Activated CD4-positive, CD25-positive, alpha-beta regulatory T cell treated with anti-CD3 and anti-CD28 coated beads, Interleukin-2, amount 50 U/mL, for 16 hours (primary cell): ENCODE measurements around the gene DET1.
"Not testable (repeated sequence)": the region's sequence is repeated elsewhere in the genome, so short reads cannot be mapped to it uniquely, and the experiment has no call there.

Experiments used
- DNase-seq: peaks from one replicate; pipeline ENCODE4 v3.0.0-alpha.2; 2020; ENCODE audit warnings: low read depth, low spot score

DET1 gene

GRCh38 chr15:88546248-88547129 lies at the start of gene DET1:
TSS of gene DET1 (minus strand) at chr15:88546681. CDS start at chr15:88531705, 14,976 bp downstream.
- peak; percentile 91 for DNase-seq

DNA sequence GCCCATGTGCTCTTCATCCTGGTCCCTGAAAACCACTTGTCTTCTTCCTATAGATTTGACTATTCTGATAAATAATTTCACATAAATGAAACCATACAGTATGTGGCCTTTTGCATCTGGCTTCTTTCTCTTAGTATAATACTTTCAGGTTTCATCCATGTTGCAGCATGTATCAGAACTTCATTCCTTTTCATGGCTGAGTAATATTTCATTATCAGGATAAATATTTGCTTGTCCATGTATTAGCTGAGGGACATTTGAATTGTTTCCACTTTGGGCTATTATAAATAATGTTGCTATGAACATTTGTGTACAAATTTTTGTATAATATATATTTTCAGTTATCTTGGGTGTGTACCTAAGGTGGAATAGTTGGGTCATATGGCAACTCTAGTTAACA lies 44.9 kb upstream of the DET1 start:
- DNase-seq = no peak

DNA sequence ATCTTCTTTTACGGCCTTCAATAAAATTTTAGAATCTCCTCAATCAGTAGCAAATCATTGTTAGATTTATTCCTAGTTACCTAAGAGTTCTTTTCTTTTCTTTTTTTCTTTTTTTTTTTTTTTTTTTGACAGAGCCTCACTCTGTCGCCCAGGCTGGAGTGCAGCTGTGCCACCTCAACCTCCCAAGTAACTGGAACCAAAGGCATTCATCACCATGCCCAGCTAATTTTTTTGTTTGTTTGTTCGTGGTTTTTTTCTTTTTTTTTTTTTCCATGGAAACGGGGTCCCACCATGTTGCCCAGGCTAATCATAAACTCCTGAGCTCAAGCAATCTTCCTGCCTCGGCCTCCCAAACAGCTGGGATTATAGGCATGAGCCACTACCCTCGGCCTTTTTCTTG lies 44.3 kb upstream of the DET1 start:
- no peak for DNase-seq

- DNase-seq = no peak
These were observed 40.1 kb upstream of the DET1 start for GRCh38 chr15:88586401-88587162.

DNA sequence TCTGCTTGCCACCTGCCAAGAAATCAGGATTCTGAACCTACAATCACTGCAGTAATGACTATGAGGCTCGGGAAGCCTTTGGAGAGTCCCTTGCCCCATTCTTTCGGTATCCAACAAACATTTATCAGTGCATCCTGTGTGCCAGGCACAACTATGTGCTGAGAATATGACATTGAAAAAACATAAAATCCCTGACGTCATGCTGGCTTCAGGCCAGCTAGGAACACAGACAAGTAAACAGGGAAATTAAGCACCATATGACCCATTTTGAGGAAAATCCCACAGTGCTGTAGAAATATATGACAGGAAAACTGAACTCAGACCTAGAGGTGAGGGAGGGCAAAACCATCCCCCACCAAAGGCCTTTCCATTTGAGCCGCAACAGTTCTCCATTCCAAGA lies 34.1 kb upstream of the DET1 start:
- no peak for DNase-seq

GRCh38 chr15:88579322-88579721 lies 32.8 kb upstream of the DET1 start:
- DNase-seq = no peak

DNA sequence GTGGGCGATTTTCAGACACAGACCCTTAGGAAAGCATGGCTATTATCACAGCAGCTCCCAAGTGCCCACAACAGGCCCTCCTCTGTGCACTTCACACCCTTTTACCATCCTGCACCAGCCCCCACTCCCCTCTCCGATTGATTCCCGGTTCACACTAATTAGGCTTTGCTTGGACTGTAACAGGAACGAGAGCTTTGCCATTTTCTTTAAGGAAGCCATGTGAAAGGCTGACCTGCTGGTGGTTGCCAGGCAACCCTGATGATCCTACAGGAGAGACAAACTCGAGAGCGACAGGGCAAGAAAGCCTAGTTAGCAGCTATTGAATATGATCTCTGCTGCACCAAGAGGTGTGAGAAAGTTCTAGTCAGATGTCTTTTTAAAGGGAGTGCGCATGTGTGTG lies 28.2 kb upstream of the DET1 start:
- no peak for DNase-seq

DNA sequence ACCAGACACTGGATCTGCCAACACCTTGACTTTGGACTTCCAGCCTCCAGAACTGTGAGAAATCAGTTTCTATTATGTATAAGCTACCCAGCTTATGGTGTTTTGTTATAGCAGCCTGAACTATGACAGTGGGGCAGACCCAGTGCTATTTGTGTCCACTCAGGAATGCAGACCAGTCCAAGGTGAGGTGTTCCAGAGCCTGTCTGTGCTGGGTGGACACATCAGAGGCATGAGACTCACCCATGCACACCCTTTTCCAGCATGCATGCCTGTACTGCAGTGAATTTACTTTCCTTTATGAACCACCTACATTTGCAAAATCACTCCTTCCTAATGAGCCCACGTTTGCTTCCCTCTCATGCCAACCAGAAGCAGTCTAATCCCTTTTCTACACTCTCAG lies 27.6 kb upstream of the DET1 start:
- DNase-seq = no peak

- DNase-seq = no peak
These were observed 25.4 kb upstream of the DET1 start for GRCh38 chr15:88571852-88572259.

- no peak for DNase-seq
These were observed 24.8 kb upstream of the DET1 start for GRCh38 chr15:88571153-88571851.

- no peak for DNase-seq
These were observed 22.1 kb upstream of the DET1 start for GRCh38 chr15:88568589-88568988.

DNA sequence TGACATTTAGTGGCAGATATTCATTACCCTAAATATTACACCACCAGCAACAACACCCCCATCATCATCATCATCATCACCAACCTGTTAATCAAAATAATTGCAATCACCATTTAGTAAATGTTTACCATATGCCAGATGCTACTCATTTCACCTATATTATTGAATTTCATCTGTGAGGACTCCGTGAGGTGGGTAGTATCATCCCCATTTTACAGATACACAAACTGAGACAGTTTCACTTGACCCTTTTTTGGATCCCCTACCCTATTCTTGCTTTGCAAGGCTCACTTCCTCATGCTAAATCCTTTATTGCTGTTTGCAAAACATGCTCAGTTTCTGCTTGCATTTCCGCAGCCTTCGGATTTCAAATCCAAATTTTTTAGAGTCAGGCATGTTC lies 18.3 kb upstream of the DET1 start:
- DNase-seq = no peak

GRCh38 chr15:88563638-88564037 lies 17.2 kb upstream of the DET1 start:
- DNase-seq = no peak

GRCh38 chr15:88559565-88559964 lies 13.1 kb upstream of the DET1 start:
- not testable (repeated sequence) for DNase-seq

GRCh38 chr15:88558026-88558425 lies 11.5 kb upstream of the DET1 start:
- DNase-seq = not testable (repeated sequence)

DNA sequence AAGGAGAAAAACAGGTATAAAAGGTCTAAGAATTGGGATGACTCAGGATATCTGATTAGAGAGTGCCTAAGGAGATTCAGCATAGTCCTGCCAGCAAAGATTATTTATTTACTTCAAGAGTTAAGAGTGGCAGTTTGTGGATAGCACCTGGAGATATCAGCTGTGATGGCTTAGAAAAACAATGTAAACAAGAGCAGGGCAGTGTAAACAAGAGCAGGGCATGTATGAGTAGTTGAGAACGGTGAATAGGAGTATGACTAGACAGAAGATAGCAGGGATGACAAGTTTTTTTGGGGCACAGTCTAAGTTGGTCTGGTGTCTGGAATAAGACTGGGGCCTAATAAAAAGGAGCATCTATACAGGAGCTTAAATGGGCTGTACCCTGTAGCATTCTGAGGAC lies 1.5 kb upstream of the DET1 start:
- not testable (repeated sequence) for DNase-seq

- not testable (repeated sequence) for DNase-seq
These were observed 768 bp downstream of the DET1 start for GRCh38 chr15:88545578-88546247.

DNA sequence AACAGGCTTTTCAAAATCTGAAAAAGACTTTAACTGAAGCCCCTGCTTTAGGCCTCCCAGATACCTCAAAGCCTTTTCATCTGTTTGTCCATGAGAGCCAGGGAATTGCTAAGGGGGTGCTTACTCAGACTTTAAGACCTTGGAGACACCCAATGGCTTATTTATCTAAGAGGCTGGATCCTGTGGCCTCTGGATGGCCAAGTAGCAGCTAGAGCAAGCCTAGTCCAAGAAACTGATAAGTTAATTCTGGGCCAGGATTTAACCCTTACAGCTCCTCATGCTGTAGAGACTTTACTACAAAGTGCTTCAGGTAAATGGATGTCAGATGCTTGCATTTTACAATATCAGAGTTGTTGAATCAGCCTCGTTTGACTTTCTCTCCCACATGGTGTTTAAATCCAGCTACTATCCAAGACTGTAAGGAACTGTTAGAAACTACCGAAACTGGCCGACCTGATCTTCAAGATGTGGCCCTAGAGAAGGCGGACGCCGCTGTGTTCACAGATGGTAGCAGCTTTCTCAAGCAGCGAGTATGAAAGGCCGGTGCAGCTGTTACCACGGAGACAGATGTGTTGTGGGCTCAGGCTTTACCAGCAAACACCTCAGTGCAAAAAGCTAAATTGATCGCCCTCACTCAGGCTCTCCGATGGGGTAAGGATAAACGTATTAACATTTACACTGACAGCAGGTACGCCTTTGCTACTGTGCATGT lies 3.3 kb downstream of the DET1 start:
- no peak for DNase-seq

GRCh38 chr15:88542342-88542733 lies 4.1 kb downstream of the DET1 start:
- no peak for DNase-seq

- DNase-seq = no peak
These were observed 4.7 kb downstream of the DET1 start for GRCh38 chr15:88541709-88542341.

DNA sequence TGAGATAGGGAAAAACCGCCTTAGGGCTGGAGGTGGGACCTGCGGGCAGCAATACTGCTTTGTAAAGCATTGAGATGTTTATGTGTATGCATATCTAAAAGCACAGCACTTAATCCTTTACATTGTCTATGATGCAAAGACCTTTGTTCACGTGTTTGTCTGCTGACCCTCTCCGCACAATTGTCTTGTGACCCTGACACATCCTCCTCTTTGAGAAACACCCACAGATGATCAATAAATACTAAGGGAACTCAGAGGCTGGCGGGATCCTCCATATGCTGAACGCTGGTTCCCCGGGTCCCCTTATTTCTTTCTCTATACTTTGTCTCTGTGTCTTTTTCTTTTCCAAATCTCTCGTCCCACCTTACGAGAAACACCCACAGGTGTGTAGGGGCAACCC lies 5.4 kb downstream of the DET1 start:
- not testable (repeated sequence) for DNase-seq
